ENCODE measurements around the gene DPEP3.

- TF ChIP-seq YY1 (IDR thresholded peaks at IDR 0.05; ENCODE audit: insufficient read depth, insufficient read length) (no peak), ZNF274 (IDR thresholded peaks at IDR 0.05; ENCODE audit: low read depth, low read length) (no peak), SUZ12 (IDR thresholded peaks at IDR 0.05; ENCODE audit: extremely low read depth, insufficient read depth, insufficient read length) (no peak)
Measured at GRCh38 chr16:67940446-67941089, 39.7 kb downstream of the DPEP3 start.
